ENCODE measurements around the gene ZC3H8.

The ZC3H8 gene

DNA sequence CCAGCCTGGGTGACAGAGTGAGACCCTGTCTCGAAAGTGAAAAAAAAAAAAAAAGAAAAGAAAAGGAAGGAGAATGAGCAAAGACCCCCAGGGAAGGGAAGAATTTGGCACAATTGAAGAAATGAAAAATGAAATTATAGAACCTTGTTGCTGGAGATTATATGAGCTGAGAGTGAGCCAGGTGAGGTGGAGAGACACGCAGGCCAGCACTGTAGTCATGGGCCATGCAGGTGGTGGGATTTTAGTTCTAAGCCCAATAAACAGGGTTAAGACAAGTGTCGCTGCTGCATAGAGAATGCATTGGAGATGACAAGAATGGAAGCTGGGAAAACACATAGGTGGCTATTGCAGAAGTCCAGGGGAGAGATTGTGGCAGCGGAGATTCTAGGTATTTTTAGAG is 84.3 kb downstream of the ZC3H8 start:
- Histone ChIP-seq H3K27me3 (ENCODE audit: control insufficient read depth in 5 of 5, insufficient read depth in 4 of 5, low read length in 5 of 5) (no peaks in the 10 kb centered on the region), H3K9ac (ENCODE audit: low read length in 5 of 5) (no peak overlapping the region), H3K4me1 (ENCODE audit: control insufficient read depth in 5 of 5, insufficient read depth in 5 of 5, low read length in 5 of 5) (peaks cover under 1 to 10% (median 2%) of the 10 kb centered on the region in 5 donors), H3K27ac (ENCODE audit: low read depth, low read length) (no peak overlapping the region), H3K9me3 (ENCODE audit: control insufficient read depth in 5 of 5, low read length in 5 of 5) (no peaks in the 10 kb centered on the region), H3K4me3 (ENCODE audit: low read depth in 1 of 5, low read length in 5 of 5) (no peak overlapping the region), H3K36me3 (ENCODE audit: control insufficient read depth in 5 of 5, insufficient read depth in 5 of 5, low read length in 5 of 5) (no peaks in the 10 kb centered on the region)

DNA sequence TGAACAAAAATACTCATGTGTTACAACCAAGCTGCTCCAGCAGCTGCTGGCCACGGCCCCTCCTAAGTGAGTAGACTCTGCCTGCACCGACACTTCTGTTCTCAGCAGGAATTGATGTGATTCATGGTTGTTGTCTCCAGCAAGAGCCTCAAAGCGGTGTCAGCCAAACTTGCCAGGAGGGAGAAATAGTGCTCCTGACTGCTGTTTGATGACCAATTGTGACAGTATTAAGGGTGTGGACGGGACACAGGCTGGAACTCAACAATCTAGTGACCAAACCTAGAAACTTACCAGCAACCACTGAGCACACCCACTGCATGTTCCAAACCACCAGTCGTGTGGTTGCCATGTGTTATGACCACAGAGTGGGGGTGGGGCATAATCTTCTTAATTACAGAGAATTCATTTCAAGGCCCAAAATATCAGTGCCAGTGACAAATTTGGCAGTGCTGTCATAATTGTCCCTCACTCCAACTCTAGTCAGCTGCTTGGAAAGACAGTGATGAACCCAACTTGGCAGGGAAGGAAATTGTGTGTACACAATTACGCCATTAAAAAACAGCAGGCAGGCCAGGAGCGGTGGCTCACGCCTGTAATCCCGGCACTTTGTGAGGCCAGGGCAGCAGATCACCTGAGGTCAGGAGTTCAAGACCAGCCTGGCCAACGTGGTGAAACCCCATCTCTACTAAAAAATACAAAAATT is 86.3 kb downstream of the ZC3H8 start:
- Histone ChIP-seq H3K9me3 (ENCODE audit: control insufficient read depth in 5 of 5, low read length in 5 of 5) (no peaks in the 10 kb centered on the region), H3K4me1 (ENCODE audit: control insufficient read depth in 5 of 5, insufficient read depth in 5 of 5, low read length in 5 of 5) (peaks cover 2 to 19% (median 7%) of the 10 kb centered on the region in 5 donors), H3K27me3 (ENCODE audit: control insufficient read depth in 5 of 5, insufficient read depth in 4 of 5, low read length in 5 of 5) (no peaks in the 10 kb centered on the region), H3K9ac (ENCODE audit: low read length in 5 of 5) (no peak overlapping the region), H3K27ac (ENCODE audit: low read depth, low read length) (no peak overlapping the region), H3K4me3 (ENCODE audit: low read depth in 1 of 5, low read length in 5 of 5) (no peak overlapping the region), H3K36me3 (ENCODE audit: control insufficient read depth in 5 of 5, insufficient read depth in 5 of 5, low read length in 5 of 5) (no peaks in the 10 kb centered on the region)

DNA sequence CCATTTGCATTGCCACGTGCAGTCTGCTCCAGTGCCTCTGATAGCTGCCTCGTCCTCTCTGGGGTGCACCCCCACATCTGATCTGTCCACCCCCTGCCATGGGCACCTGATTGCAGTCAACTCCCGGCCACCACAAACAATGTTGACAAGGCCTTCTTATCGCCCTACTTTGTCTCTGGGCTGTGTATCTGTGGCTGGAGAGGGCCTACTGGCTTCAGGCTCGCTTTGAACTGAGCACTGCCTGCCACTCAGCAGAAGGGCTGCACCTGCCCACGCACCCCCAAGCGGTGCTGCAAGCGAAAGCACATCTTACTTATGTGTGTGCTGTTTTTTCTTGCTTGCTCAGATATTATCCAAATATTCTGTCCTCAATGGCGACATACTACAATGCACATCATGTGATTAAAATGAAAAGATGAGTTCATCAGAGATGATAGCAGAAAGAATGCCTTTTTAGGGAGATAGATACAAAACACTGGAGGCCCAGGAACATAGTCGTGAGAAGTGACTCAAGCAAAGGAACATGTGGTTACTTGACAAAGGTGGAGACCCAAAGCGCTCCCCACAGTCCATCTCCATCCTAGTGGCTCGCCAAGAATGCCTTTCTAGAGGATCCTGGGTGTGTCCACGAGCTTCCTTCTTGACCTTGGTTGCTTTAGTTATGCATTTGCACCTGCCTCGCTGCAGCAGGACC is 87.9 kb downstream of the ZC3H8 start:
- H3K27me3 ChIP-seq (ENCODE audit: control insufficient read depth in 5 of 5, insufficient read depth in 4 of 5, low read length in 5 of 5), result no peaks in the 10 kb centered on the region
- H3K27ac ChIP-seq (ENCODE audit: low read depth, low read length), result no peak overlapping the region
- no peak overlapping the region for H3K9ac ChIP-seq (ENCODE audit: low read length in 5 of 5)
- no peaks in the 10 kb centered on the region for H3K9me3 ChIP-seq (ENCODE audit: control insufficient read depth in 5 of 5, low read length in 5 of 5)
- H3K4me3 ChIP-seq (ENCODE audit: low read depth in 1 of 5, low read length in 5 of 5), result no peak overlapping the region
- H3K36me3 ChIP-seq (ENCODE audit: control insufficient read depth in 5 of 5, insufficient read depth in 5 of 5, low read length in 5 of 5), result no peaks in the 10 kb centered on the region
- H3K4me1 ChIP-seq (ENCODE audit: control insufficient read depth in 5 of 5, insufficient read depth in 5 of 5, low read length in 5 of 5), result peaks cover 2 to 19% (median 7%) of the 10 kb centered on the region in 5 donors

DNA sequence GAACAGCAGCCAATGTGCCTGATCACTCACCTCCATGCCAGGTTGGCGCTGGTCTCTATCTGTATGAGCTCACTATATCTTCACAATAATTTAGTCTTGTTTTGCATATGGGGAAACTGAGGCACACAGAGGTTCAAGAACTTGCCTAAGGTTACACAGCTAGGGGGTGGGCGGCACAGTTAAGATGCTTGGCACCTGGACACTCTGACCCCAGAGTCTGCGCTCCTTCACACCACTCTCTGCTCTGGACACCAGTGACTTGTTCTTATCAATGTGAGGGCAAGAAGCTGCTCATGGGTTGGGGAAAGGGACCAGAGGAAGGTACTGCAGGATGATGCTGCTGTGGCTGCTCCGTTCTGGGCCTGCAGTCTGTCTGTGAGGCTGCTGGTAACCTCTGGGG is 89.5 kb downstream of the ZC3H8 start:
- Histone ChIP-seq H3K36me3 (ENCODE audit: control insufficient read depth in 5 of 5, insufficient read depth in 5 of 5, low read length in 5 of 5) (no peaks in the 10 kb centered on the region), H3K9me3 (ENCODE audit: control insufficient read depth in 5 of 5, low read length in 5 of 5) (no peaks in the 10 kb centered on the region), H3K4me1 (ENCODE audit: control insufficient read depth in 5 of 5, insufficient read depth in 5 of 5, low read length in 5 of 5) (peaks cover 2 to 19% (median 7%) of the 10 kb centered on the region in 5 donors), H3K27me3 (ENCODE audit: control insufficient read depth in 5 of 5, insufficient read depth in 4 of 5, low read length in 5 of 5) (no peaks in the 10 kb centered on the region), H3K27ac (ENCODE audit: low read depth, low read length) (peak overlapping the region; percentile 50), H3K4me3 (ENCODE audit: low read depth in 1 of 5, low read length in 5 of 5) (no peak overlapping the region), H3K9ac (ENCODE audit: low read length in 5 of 5) (no peak overlapping the region)

DNA sequence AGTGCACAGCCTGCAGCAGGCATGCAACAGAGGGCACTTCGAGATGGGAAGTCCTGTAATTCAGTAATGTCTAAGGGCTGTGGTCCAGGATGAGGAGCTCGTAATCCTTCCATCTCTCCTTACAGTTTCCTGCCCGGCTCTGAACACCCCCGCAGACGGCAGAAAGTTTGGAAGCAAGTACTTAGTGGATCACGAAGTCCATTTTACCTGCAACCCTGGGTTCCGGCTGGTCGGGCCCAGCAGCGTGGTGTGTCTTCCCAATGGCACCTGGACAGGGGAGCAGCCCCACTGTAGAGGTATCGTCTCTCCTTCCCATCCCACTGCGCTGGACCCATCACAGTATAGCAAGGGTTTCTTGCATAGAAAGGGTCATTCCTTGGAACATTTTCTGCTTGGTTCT is 90.0 kb downstream of the ZC3H8 start:
- Histone ChIP-seq H3K9ac (ENCODE audit: low read length in 5 of 5) (no peak overlapping the region), H3K4me1 (ENCODE audit: control insufficient read depth in 5 of 5, insufficient read depth in 5 of 5, low read length in 5 of 5) (peaks cover 2 to 19% (median 7%) of the 10 kb centered on the region in 5 donors), H3K36me3 (ENCODE audit: control insufficient read depth in 5 of 5, insufficient read depth in 5 of 5, low read length in 5 of 5) (no peaks in the 10 kb centered on the region), H3K4me3 (ENCODE audit: low read depth in 1 of 5, low read length in 5 of 5) (no peak overlapping the region), H3K27ac (ENCODE audit: low read depth, low read length) (no peak overlapping the region), H3K9me3 (ENCODE audit: control insufficient read depth in 5 of 5, low read length in 5 of 5) (no peaks in the 10 kb centered on the region), H3K27me3 (ENCODE audit: control insufficient read depth in 5 of 5, insufficient read depth in 4 of 5, low read length in 5 of 5) (no peaks in the 10 kb centered on the region)

DNA sequence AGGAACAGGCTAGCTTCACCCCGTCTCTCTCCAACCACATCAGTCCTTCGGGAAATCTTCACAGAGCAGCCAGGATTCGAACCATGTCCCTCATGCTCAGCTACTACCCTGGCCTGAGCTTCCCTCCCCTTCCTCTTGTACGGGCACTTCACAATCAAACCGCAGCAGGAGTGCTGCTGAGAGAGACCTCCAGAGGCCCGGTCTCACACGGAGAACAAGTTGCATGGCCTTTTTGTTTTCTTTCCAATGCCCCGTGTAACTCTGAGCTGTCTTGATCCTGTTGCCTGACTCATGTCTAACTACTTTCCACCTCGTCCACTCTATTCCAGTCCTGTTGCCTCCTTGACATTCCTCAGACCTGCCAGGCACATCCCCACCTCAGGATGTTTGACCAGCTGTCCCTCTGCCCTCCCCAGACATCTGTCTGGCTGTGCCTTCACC is 91.3 kb downstream of the ZC3H8 start:
- Histone ChIP-seq H3K9me3 (ENCODE audit: control insufficient read depth in 5 of 5, low read length in 5 of 5) (no peaks in the 10 kb centered on the region), H3K27ac (ENCODE audit: low read depth, low read length) (no peak overlapping the region), H3K4me1 (ENCODE audit: control insufficient read depth in 5 of 5, insufficient read depth in 5 of 5, low read length in 5 of 5) (peaks cover 2 to 16% (median 7%) of the 10 kb centered on the region in 5 donors), H3K36me3 (ENCODE audit: control insufficient read depth in 5 of 5, insufficient read depth in 5 of 5, low read length in 5 of 5) (no peaks in the 10 kb centered on the region), H3K9ac (ENCODE audit: low read length in 5 of 5) (no peak overlapping the region), H3K27me3 (ENCODE audit: control insufficient read depth in 5 of 5, insufficient read depth in 4 of 5, low read length in 5 of 5) (no peaks in the 10 kb centered on the region), H3K4me3 (ENCODE audit: low read depth in 1 of 5, low read length in 5 of 5) (no peak overlapping the region)

DNA sequence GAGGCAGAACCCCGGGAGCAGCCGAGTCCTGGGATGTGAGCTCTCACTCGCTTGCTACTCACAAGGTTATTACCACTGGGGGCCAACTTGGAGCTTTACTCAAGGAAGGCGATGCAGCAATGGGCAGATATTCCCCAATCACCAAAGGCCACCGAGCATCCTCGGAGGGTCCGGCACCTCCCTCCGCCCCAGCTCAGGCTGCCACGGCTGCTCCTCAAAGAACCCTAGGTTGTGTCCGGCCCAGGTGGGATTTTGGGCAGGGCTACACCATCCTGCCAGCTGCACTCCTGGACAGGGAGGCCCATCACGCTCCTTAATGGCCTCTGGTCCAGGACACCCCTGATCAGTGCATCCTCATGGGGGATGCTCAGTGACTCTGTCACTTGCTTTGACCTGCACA is 91.9 kb downstream of the ZC3H8 start:
- no peaks in the 10 kb centered on the region for H3K36me3 ChIP-seq (ENCODE audit: control insufficient read depth in 5 of 5, insufficient read depth in 5 of 5, low read length in 5 of 5)
- H3K27me3 ChIP-seq (ENCODE audit: control insufficient read depth in 5 of 5, insufficient read depth in 4 of 5, low read length in 5 of 5), result no peaks in the 10 kb centered on the region
- peaks cover 2 to 11% (median 7%) of the 10 kb centered on the region in 5 donors for H3K4me1 ChIP-seq (ENCODE audit: control insufficient read depth in 5 of 5, insufficient read depth in 5 of 5, low read length in 5 of 5)
- no peaks in the 10 kb centered on the region for H3K9me3 ChIP-seq (ENCODE audit: control insufficient read depth in 5 of 5, low read length in 5 of 5)
- H3K27ac ChIP-seq (ENCODE audit: low read depth, low read length), result no peak overlapping the region
- no peak overlapping the region for H3K4me3 ChIP-seq (ENCODE audit: low read depth in 1 of 5, low read length in 5 of 5)
- H3K9ac ChIP-seq (ENCODE audit: low read length in 5 of 5), result no peak overlapping the region

DNA sequence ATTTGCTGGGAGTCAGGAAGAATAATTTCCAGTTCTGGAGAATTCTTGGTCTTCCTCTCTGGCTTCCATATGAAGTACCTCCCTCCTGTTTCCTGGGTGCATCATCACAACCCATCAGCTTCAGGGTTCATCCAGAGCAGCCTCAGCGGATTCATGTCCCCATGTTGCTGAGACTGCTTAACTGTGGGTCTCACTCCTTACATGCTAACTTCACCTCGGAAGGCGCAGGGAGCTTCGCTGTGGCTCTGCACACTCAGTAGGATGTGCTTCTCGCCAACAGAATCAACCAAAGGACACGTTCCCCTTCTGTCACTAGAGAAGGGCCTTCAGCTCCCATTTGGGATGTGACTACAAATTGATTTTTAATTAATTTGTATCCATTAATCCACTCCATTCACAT is 92.5 kb downstream of the ZC3H8 start:
- H3K27me3 ChIP-seq (ENCODE audit: control insufficient read depth in 5 of 5, insufficient read depth in 4 of 5, low read length in 5 of 5), result no peaks in the 10 kb centered on the region
- H3K9me3 ChIP-seq (ENCODE audit: control insufficient read depth in 5 of 5, low read length in 5 of 5), result no peaks in the 10 kb centered on the region
- no peaks in the 10 kb centered on the region for H3K36me3 ChIP-seq (ENCODE audit: control insufficient read depth in 5 of 5, insufficient read depth in 5 of 5, low read length in 5 of 5)
- H3K4me3 ChIP-seq (ENCODE audit: low read depth in 1 of 5, low read length in 5 of 5), result no peak overlapping the region
- peaks cover 2 to 11% (median 7%) of the 10 kb centered on the region in 5 donors for H3K4me1 ChIP-seq (ENCODE audit: control insufficient read depth in 5 of 5, insufficient read depth in 5 of 5, low read length in 5 of 5)
- no peak overlapping the region for H3K9ac ChIP-seq (ENCODE audit: low read length in 5 of 5)
- no peak overlapping the region for H3K27ac ChIP-seq (ENCODE audit: low read depth, low read length)

Measured in subcutaneous abdominal adipose tissue (tissue), 5 donors.